Motor neuron (in vitro differentiated cells): ENCODE data around the gene DOC2A. TPM values are rescaled to one million over a fixed set of nuclear protein-coding genes. Genes with fewer than 3 reads are reported as not detected.
A peak's percentile ranks its signal among the peaks of the same experiment; 100 is the strongest.
"Not testable (repeated sequence)": the region's sequence is repeated elsewhere in the genome, so short reads cannot be mapped to it uniquely, and the experiment has no call there.

Source experiments
- ATAC-seq, 8 experiments: fragments of 200-7000 bp; cut with Tn5 transposase; replicated peaks in 6 of 8; 2 replicates each; pipeline ENCODE4 v1.8.0; 2021; ENCODE audit warnings: mild to moderate bottlenecking in 8 of 8, moderate library complexity in 8 of 8
- H3K27ac ChIP-seq, 2 donors: fragments of 250-450 bp; sonication (Bioruptor Pico); 2 replicates each; pipeline ENCODE4 v1.9.0; 2021; ENCODE audit warnings: antibody characterized with exemption in 2 of 2, mild to moderate bottlenecking in 2 of 2, moderate library complexity in 1 of 2
- H3K4me1 ChIP-seq, 2 donors: fragments of 250-450 bp; sonication (Bioruptor Pico); replicated peaks in 1 of 2; 2 replicates each; pipeline ENCODE4 v1.6.1; 2021; ENCODE audit warnings: antibody characterized with exemption in 2 of 2, mild to moderate bottlenecking in 2 of 2, moderate library complexity in 1 of 2
- H3K4me3 ChIP-seq, 5 donors: fragments of 250-450 bp; sonication (Bioruptor Pico); 2 replicates each; pipeline ENCODE4 v1.9.0; 2021; ENCODE audit warnings: antibody characterized with exemption in 5 of 5, mild to moderate bottlenecking in 5 of 5, moderate library complexity in 4 of 5
- WGBS, 10 experiments: fragments of 450-650 bp; shearing (Covaris generic); methylation state at CpG; one replicate each; pipeline ENCODE4 v1.0.0; 2022; 5-methylcytosine and 5-hydroxymethylcytosine counted together
- in situ Hi-C, 9 experiments: fragments of 400-800 bp; cut with MboI; loops; one replicate each; pipeline ENCODE4 v1.15.0; 2021; ENCODE audit warnings: low sequenced_read_pairs in 9 of 9, low pct_unique_long_range_greater_than_20kb in 2 of 9; ENCODE audit not compliant: unreplicated experiment in 9 of 9
- total RNA-seq, 8 experiments: library from RNA; unstranded; fragments of 300-600 nt; gene quantifications; 2 replicates each; pipeline versions ENCODE4 v1.2.3 to v1.2.4, GENCODE V29; 2022

Gene DOC2A
- total RNA-seq, 8 experiments from 2014 or later = 0.31 to 8.1 (median 4.0) TPM

DNA sequence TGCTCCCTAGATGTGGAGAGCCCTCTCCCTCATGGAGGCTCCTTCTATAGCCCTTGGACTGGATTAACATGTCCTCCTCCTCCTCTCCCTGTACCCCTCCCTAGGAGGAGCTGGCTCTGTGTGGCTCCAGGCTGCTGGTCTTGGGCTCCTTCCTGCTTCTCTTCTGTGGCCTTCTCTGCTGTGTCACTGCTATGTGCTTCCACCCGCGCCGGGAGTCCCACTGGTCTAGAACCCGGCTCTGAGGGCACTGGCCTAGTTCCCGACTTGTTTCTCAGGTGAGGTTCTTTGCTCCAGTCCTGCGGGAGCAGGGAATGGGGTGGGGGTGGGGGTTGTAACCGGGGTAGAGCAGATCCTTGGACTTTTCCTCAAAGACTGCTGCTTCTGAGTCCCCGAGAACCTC is 39.5 kb downstream of the DOC2A start:
- ATAC-seq = no peak
- peaks cover 16% of the 10 kb centered on the region in 2 donors for H3K4me1 ChIP-seq
- H3K27ac ChIP-seq = no peak overlapping the region
- no peak overlapping the region for H3K4me3 ChIP-seq
- 63 to 100% (median 80%) methylated on average over 1 to 4 of the region's 8 CpGs; no CpG with 5 or more reads in 7 of the 10 experiments for WGBS, 10 experiments
- in situ Hi-C loops = loop anchor here in 1 of 9 experiments (25.0 kb wide), 1 partner anchor 109 kb away; the partner anchor contains the start of gene CDIPT

DNA sequence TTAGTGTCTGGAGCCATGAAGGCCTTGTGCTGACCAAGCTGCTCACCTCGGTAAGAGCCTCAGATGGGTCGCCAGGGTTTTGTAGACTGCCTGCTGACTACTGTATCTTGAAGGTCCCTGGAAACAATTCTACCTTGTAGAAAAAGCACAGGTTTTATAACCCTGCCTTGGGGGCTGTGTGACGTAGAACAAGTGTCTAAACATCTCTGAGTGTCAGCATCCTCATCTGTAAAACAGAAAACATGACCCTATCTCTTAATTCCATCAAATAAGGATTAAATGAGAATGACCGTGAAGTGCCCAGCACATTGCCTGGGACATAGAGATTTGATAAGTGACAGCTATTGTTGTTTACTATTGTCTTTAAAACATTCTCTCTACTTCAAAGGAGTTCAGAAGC is 42.6 kb downstream of the DOC2A start:
- Histone ChIP-seq H3K4me1 (no peaks in the 10 kb centered on the region), H3K4me3 (no peak overlapping the region), H3K27ac (no peak overlapping the region)
- in situ Hi-C loops = loop anchor here in 1 of 9 experiments (25.0 kb wide), 1 partner anchor 106 kb away; the partner anchor contains the start of gene CDIPT
- WGBS, 10 experiments = 80 to 96% (median 92%) methylated on average over 2 to 4 of the region's 4 CpGs; no CpG with 5 or more reads in 5 of the 10 experiments
- ATAC-seq = no peak

DNA sequence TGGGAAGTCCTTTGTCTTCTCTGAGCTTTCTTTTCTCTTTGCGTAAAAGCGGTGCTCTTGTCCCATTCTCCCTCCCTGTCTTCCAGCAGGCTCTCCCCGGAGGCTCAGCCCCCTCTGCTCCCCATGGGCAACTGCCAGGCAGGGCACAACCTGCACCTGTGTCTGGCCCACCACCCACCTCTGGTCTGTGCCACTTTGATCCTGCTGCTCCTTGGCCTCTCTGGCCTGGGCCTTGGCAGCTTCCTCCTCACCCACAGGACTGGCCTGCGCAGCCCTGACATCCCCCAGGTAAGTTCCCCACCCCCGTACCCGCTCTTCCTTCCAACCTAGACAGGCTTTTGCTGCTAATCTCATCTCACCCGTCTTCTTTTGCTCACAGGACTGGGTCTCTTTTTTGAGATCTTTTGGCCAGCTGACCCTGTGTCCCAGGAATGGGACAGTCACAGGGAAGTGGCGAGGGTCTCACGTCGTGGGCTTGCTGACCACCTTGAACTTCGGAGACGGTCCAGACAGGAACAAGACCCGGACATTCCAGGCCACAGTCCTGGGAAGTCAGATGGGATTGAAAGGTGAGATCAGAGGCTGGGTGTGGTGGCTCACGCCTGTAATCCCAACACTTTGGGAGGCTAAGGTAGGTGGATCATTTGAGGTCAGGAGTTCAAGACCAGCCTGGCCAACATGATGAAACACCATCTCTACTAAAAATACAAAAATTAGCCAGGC is 47.6 kb downstream of the DOC2A start:
- Histone ChIP-seq H3K4me1 (peaks cover 0 to 8% of the 10 kb centered on the region in 2 donors), H3K27ac (no peak overlapping the region), H3K4me3 (no peak overlapping the region)
- no peak for ATAC-seq
- 55 to 91% (median 79%) methylated on average over 2 to 8 of the region's 14 CpGs; no CpG with 5 or more reads in 5 of the 10 experiments for WGBS, 10 experiments
- in situ Hi-C loops = loop anchor here in 1 of 9 experiments (25.0 kb wide), 1 partner anchor 101 kb away; the partner anchor contains the start of gene CDIPT

DNA sequence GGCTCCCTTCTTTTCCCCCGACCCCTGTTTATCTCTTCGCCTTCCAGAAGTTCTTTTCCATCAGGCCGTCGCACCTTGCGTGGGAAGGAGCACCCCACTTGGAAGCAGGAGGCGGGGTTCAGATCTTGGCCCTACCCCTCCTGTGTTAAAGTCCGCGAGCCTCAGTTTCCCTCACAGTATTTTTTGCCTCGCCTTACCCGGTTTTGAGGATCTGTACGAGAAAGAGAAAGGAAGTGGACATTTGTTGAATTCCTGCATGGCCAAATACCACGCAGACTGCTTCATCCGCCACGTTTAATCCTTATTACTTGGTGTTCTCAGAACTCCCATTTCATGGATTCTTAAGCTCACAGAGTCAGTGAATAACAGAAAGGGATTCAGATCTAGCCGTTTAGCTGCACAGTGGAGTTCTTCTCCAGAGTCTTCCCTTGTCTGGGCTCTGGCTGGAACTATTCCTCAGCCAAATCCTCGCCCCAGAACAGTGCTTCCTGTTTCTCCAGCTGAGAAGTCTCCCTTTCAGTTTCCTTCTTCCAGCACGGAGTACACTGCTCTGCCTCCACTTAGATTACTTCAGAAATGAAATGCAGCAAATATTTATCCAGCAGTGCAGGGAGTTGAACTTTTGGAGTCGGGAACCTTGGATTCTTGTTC is 48.4 kb downstream of the DOC2A start:
- Histone ChIP-seq H3K4me3 (peak overlapping the region; percentile 43 to 69 (median 52)), H3K27ac (peak overlapping the region in 1 of 2 donors; percentile 57), H3K4me1 (peaks cover 0 to 8% of the 10 kb centered on the region in 2 donors)
- 0 to 92% (median 28%) methylated on average over 2 to 9 of the region's 18 CpGs; no CpG with 5 or more reads in 2 of the 10 experiments for WGBS, 10 experiments
- peak in 2 of 8 experiments; percentile 27 to 29 for ATAC-seq
- in situ Hi-C loops = loop anchor here in 1 of 9 experiments (25.0 kb wide), 1 partner anchor 100 kb away; the partner anchor contains the start of gene CDIPT

DNA sequence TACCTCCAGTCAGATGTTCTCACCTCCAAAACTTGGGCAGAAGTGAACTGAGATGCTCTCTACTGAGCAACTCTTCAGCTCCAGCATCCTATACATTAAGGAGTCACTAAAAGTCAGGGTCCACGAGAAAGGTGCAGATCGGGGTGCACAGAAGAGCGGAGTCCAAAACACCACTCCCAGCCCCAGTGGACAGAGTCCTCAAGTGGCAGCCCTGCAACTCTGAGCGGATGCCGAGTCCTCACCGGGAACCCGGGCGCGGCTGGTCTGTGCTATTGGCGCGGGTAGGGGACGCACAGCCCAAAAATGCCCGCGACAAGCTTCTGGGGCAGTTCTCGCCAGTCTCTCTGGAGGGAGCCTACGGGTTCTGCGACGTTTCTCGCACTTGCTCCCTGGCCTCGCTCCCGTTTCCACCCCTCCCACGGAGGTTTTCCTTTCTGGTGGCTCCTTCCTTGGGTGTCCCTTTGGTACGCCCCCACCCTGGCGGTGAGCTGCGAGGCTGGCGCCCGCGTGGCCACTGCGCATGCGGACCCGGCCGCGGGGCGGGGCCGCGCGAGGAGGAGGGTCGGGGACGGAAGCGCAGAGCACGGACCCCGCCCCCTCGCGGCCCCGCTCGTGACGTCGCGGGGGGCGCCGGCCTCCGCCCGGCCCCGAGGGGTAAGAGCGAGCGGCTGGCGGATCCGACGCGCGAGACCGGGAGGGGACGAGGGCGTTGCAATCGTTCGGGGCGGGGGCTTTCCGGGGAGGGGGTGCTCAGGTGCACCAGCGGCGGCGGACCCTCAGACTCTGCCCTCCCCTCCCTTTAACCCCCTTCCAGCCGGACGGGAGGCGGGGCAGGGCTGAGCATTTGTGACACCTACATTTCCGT is 49.1 kb downstream of the DOC2A start, which contains the start of gene TMEM219:
Gene TMEM219, plus strand, starts transcription at position 601 of the 865 bp plus-strand sequence. CDS start 1,065 bp downstream, outside the sequence.
- Histone ChIP-seq H3K4me1 (peaks cover 0 to 8% of the 10 kb centered on the region in 2 donors), H3K4me3 (peak within 1 kb of the TSS; percentile 43 to 69 (median 52)), H3K27ac (peak within 1 kb of the TSS in 1 of 2 donors; percentile 57)
- peak; percentile 90 to 97 (median 94) for ATAC-seq
- in situ Hi-C loops = loop anchor here in 1 of 9 experiments (25.0 kb wide), 1 partner anchor 99 kb away; the partner anchor contains the start of gene CDIPT
- WGBS, 10 experiments = 0 to 33% (median 2%) methylated on average over 2 to 9 of the region's 75 CpGs; no CpG with 5 or more reads in 5 of the 10 experiments

DNA sequence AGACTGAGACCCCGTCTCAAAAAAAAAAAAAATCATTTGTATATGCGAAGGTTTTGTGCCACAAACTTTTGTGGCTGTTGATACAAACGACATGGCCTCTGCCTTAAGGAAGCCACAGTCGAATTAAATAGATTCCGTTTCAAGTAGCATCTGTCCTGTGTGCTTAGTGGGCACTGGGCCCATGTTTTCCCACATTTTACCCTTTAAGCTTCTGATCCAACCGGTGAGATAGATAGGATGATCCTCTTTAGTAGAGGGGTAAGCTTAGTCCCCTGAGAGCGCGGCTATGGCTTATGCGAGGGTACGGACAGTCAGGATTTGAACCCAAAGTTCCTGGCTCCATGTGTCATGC is 49.7 kb downstream of the DOC2A start:
- ATAC-seq = no peak
- in situ Hi-C loops = loop anchor here in 1 of 9 experiments (25.0 kb wide), 1 partner anchor 99 kb away; the partner anchor contains the start of gene CDIPT
- Histone ChIP-seq H3K4me3 (peak overlapping the region; percentile 43 to 69 (median 52)), H3K4me1 (peaks cover 0 to 8% of the 10 kb centered on the region in 2 donors), H3K27ac (no peak overlapping the region)
- WGBS, 10 experiments = 48 to 100% (median 83%) methylated on average over 1 to 8 of the region's 10 CpGs; no CpG with 5 or more reads in 1 of the 10 experiments

DNA sequence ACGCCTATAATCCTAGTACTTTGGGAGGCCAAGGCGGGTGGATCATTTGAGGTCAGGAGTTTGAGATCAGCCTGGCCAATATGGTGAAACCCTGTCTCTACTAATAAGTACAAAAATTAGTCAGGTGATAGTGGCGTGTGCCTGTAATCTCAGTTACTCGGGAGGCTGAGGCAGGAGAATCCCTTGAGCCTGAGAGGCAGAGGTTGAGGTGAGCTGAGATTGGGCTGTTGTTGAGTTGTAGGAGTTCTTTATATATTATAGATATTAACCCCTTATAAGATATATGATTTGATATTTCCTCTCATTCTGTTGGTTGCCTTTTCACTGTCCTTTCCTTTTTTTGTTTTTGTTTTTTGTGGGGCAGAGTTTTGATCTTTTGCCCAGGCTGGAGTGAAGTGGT is 51.0 kb downstream of the DOC2A start:
- 37 to 100% (median 88%) methylated on average over 1 to 2 of the region's 4 CpGs; no CpG with 5 or more reads in 4 of the 10 experiments for WGBS, 10 experiments
- not testable (repeated sequence) for ATAC-seq, H3K27ac ChIP-seq, H3K4me3 ChIP-seq, H3K4me1 ChIP-seq
- in situ Hi-C loops = loop anchor here in 1 of 9 experiments (25.0 kb wide), 1 partner anchor 98 kb away; the partner anchor contains the start of gene CDIPT

DNA sequence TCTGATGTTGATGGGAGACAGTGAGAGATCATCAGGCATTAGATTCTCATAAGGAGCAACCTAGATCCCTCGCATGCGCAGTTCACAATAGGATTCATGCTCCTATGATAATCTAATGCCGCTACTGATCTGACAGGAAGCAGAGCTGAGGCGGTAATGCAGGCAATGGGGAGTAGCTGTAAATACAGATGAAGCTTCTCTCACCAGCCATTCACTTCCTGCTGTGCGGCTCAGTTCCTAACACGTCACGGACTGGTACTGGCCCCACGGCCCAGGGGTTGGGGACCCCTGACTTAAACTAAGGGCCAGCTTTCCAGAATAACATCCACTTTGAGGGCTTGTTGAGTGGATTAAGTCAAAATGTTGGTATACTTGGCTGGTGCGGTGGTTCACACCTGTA is 51.5 kb downstream of the DOC2A start:
- in situ Hi-C loops = loop anchor here in 1 of 9 experiments (25.0 kb wide), 1 partner anchor 97 kb away; the partner anchor contains the start of gene CDIPT
- no peak overlapping the region for H3K27ac ChIP-seq
- WGBS, 10 experiments = 80 to 100% (median 100%) methylated on average over 1 to 7 of the region's 9 CpGs; no CpG with 5 or more reads in 3 of the 10 experiments

DNA sequence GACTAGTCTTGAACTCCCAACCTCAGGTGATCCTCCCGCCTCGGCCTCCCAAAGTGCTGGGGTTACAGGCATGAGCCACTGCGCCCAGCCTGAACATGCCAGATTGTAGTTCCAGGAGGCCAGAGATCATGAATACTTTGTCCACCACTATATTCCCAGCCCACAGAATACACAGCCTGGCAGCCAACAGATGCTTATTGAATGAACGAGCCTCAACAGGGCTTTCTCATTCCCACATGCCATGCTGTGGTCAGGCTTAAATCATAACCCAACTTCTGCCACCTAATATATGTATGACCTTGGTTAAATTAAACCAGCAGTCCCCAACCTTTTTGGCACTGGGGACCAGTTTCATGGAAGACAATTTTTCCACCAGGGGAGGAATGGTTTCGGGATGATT is 52.1 kb downstream of the DOC2A start:
- in situ Hi-C loops = loop anchor here in 1 of 9 experiments (25.0 kb wide), 1 partner anchor 96 kb away; the partner anchor contains the start of gene CDIPT
- Histone ChIP-seq H3K4me1 (peaks cover 0 to 8% of the 10 kb centered on the region in 2 donors), H3K27ac (no peak overlapping the region), H3K4me3 (no peak overlapping the region)
- ATAC-seq = no peak
- WGBS, 10 experiments = 83 to 100% (median 96%) methylated on average over 1 to 4 of the region's 5 CpGs; no CpG with 5 or more reads in 4 of the 10 experiments

More for the DNA sequence above, 51.5 kb downstream of the DOC2A start:
- no peak overlapping the region for H3K4me3 ChIP-seq
- H3K4me1 ChIP-seq = peaks cover 0 to 8% of the 10 kb centered on the region in 2 donors
- no peak for ATAC-seq
